GM19351 (cell line): ENCODE data around the gene DYNLT1.
"Not testable (repeated sequence)": the region's sequence is repeated elsewhere in the genome, so short reads cannot be mapped to it uniquely, and the experiment has no call there.

ENCODE experiments used
- ATAC-seq: cut with Tn5 transposase; IDR thresholded peaks from one replicate; pipeline ENCODE4 v1.9.1; 2021; ENCODE audit warnings: mild to moderate bottlenecking, moderate library complexity; ENCODE audit not compliant: unreplicated experiment

DYNLT1 gene

DNA sequence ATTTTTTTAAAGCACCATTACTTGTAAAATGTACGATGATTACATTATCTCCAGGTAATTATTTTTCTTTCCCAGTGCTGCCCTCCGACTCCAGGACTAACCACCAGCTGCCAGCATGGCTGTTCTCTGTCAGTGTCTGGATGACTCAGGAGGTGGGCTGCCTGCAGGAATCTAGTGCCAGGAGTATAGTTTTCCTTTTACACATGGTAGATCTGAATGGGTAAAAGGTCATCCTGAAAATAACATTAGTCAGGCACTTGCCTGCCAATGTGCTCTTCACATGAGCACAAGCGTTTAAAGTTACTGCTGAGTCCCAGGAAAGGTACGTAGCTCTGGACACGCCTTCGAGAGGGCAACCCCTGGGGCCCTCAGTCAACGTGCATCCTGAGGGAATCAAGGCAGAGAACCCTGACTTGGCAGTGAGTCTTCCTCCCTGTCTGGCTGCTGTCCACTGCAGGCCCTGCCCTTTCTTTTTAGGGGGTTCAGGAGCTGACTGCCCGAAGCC, 2.4 kb downstream of the DYNLT1 start:
- no peak for ATAC-seq

GRCh38 chr6:158640519-158640918, 4.0 kb downstream of the DYNLT1 start:
- ATAC-seq, result no peak

- no peak for ATAC-seq
These were observed 5.5 kb downstream of the DYNLT1 start for GRCh38 chr6:158639056-158639455.

DNA sequence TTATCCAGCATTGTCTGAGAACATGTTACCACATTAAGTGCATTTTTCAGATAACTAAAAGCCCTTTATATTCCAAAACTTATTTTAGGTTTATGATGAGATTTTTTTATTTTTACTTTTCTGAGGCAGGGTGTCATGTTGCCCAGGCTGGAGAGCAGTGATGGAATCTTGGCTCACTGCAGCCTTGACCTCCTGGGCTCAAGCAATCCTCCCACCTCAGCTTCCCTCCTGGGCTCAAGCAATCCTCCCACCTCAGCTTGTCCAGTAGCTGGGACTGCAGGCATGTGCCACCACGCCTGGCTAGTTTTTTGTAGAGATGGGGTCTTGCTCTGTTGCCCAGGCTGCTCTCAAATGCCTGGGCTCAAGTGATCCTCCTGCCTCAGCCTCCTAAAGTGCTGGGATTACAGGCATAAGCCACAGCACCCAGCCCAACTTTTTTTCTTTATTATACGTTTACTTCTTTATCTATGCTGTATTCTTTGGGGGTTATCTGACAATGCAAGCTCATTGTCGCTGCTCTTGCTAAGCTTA, 6.2 kb downstream of the DYNLT1 start:
- ATAC-seq, result no peak

- no peak for ATAC-seq
These were observed 7.8 kb downstream of the DYNLT1 start for GRCh38 chr6:158636778-158637177.

- ATAC-seq, result no peak
These were observed 9.0 kb downstream of the DYNLT1 start for GRCh38 chr6:158635427-158636073.

- no peak for ATAC-seq
These were observed 9.7 kb downstream of the DYNLT1 start for GRCh38 chr6:158634695-158635426.

DNA sequence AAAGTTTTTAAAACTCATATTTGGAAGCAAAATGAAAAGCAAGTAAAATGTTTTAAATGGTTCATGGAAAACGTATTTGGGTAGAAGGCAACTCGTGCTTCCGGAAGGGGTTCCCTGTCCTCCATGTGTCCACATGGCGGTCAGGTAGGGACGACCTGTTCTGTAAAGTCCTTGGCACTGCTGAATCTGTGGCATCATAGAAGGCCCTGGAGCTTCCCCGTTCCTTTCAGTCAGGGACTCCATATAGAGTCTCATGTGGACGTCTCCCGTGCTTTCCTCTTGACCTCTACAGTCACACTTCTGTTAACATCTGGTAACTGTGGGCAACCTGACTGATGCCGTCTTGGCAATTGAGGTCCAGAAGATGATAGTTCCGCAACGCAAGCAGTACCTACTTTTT, 11.4 kb downstream of the DYNLT1 start:
- ATAC-seq, result no peak

DNA sequence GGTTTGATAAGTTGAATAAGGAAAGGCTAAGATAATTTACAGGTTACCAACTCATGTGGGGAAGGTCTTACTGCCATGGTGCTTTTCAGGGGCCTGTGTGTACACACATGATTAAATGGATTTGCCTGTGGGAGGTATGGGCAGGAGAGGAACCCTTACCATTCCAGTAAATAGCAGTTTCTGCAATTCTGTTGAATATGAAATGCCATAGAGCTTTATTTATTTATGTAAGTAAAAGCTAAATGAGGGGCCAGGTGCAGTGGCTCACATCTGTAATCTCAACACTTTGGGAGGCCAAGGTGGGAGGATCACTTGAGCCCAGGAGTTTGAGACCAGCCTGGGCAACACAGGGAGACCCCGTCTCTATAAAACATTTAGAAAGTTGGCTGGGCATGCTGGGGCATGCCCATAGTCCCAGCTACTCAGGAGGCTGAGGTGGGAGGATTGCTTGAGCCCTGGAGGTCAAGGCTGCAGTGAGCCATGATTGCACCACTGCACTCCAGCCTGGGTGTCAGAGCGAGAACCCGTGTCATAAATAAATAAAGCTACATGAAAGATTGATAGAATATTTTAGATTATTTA, 11.9 kb downstream of the DYNLT1 start:
- not testable (repeated sequence) for ATAC-seq

DNA sequence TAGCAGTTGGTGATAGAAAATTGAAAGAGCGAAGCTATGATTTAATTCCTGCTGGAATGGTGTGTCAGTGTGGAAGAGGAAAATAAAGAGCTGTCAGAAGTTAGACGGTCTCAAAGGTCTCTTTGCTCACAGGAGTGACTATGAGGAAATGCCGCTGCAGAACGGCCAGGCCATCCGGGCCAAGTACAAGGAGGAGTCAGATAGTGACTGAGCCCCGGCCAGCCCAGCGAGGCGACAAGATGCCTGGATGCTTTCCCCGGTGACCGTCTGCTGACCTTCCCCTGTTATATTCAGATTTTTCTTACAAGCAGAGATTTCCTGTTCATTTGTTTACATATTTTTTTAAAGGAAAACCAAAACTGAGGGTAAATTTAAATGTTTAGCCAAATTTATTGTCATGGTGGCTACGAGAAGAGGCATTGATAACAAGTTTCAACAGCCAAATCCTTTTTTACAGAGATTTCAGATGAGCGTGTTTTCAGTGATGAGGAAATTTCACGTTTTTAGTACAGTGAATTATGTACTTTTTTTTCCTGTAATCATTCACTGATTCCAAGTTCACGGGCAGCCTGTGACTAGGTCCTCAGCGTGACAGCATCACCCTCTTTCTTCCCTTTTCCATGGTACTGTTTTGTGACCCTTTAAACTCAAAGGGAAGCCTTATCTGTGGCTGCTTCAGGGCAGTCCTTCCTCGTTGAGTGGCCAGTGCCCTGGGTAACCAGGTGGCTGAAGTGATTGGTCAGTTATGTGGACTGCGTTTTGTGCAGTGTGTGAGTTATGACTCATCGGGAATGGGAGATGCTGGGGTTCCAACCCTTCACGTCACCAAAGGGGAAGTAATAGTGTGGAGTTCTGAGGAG, 12.6 kb downstream of the DYNLT1 start:
- no peak for ATAC-seq

DNA sequence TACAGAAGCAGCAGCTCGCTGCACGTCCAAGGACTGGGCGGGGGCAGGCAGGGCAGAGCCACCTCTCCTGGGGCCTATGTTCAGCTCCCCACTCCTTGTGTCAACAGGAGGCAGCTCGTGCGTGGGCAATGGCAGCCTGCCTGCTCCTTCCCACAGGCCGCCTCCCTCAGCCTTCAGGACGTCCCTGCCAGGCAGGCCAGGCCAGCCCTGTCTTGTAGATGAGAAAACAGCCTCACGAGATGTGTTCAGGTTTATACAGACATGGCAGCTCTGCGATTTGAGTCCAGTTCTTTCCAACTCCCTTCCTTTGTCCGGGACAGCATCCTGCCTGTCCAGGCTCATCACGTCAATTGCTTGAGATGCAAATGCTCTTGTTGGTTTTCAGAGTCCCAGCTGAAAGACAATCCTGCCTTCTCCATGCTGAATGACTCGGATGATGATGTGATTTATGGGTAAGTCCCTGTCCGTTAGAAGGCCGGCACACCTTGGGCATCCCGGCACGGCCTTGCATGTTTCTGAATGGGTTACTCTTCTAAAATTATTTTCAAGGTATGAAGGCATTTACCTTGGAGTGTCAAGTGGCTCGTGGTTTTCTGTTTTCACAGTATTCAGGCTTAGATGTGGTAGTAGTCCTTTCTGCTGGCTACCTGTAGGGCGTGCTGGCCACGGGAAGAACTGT, 13.5 kb downstream of the DYNLT1 start:
- ATAC-seq, result no peak

DNA sequence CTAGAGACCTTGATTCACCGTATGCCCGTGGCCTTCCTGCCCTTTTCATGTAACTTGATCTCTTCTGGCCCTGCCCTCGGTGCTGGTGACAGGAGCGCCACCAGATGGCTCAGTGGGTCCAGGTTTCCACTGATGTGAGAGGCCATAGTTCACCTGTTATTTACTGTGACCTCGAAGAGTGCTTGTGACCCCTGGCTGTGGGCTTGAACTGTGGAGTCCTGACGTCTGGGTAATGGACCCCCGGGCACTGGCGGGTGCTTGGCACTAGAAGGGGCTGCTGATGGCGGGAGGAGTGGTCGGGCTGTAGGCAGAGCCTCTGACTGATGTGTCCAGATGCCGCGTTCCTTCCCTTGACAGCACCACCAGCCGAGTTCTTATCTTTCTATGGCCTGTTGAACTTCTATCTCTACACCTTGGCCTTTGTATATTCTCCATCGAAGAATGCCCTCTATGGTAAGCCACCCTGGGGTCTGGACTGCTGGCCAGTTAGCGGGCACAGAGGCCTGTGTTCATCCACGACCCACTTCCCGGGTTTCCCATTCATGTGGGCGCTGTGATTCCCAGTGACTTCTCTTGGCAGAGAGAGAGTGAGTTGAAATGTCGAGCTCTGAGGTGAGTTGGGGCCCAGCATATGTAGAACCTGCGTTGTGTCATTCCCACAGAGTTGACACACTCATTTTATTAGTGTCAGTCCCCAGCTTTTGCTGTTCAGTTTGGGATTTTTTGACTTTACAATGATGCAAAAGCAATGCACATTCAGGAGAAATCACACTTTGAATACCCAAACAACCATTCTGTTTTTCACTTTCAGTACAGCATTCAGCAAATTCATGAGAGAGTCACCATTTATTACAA, 14.9 kb downstream of the DYNLT1 start:
- no peak for ATAC-seq

DNA sequence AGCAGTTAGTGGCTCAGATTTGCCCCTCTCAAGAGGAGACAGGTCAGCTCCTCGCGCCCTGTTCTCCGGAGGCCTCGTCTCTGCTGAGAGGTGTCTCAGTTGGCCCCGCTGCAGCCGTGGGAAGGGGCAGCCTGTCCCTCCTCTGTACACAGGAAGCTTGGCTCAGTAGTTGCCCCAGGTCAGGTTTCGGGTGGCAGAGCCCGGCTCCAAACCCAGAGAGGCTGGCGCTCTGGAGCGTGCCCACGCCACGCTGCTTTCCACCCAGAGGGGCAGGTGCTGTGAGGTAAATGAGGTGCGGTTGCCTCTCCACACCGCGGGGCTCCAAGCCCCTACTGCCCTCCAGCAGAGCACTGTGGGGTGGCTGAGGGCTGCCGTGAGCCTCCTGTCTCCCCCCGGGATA, 16.0 kb downstream of the DYNLT1 start:
- no peak for ATAC-seq

GRCh38 chr6:158627940-158628211, 16.7 kb downstream of the DYNLT1 start:
- ATAC-seq, result no peak

DNA sequence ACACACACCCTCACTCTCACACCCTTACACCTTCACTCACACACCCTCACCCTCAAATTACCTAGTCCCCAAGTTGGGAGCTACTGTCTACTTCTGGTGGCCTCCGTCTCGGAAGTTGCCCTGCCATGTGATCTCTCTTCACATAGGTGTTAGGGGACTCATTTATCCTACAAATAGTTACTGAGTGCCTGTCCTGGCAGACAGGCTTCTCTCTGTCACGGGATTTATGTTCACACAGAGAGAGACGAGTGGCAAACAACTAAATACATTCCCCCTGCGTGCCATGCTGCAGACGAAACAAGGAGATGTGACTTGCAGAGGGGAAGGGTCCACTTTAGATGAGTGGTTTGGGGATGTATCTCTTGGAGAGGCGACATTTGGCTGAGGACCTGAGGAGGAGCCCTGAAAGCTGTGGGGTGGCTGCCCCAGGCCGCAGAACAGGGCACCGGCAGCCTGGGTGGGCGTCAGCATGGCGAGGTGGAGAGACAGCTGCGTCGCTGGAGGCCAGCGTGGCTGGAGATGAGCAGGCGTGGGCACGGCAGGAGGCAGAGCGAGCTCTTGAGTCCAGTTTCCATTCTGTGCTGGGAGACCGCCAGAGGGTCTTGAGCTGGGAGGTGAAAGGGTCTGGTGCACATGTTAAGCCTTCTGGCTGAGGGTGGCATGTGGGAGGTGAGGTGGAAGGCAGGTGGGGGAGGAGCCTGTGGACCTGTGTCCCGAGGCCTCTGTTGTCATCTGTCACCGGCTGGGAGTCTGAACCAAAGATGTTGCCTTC, 17.2 kb downstream of the DYNLT1 start:
- no peak for ATAC-seq

DNA sequence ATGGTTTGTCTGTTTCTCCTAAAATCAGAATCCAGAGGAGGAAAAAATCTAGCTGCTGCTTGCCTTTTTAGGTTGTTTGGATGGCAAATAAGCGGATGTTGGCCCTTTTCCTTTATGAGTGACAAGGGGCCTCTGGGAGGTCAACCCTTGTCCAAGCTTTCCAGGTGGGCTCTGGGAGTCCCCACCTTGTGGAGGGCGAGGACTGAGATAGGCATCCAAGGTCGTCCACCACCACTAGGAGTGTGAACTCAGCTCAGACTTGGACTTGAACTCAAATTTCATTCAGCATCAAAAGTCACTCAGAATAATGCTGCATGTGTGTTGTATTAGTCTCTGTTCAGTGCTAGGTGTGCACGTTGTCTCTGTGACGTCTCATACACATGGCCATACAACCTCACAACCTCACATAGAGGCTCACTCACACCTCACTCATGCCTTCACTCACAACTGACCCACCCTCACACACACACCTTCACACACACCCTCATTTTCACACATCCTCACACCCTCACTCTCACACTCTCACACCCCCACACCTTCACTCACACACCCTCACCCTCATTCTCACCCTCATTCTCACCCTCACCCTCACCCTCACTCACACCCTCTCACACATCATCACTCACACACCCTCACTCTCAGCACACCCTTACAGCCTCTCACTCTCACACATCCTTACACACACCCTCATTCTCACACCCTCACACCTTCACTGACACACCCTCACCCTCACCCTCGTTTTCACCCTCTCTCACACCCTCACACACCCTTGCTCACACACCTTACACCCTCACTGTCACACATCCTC, 18.0 kb downstream of the DYNLT1 start:
- ATAC-seq, result no peak

- no peak for ATAC-seq
These were observed 18.6 kb downstream of the DYNLT1 start for GRCh38 chr6:158625881-158626305.
